ENCODE results near the gene UBALD2.
"Not testable (repeated sequence)": the region's sequence is repeated elsewhere in the genome, so short reads cannot be mapped to it uniquely, and the experiment has no call there.

UBALD2 gene

DNA sequence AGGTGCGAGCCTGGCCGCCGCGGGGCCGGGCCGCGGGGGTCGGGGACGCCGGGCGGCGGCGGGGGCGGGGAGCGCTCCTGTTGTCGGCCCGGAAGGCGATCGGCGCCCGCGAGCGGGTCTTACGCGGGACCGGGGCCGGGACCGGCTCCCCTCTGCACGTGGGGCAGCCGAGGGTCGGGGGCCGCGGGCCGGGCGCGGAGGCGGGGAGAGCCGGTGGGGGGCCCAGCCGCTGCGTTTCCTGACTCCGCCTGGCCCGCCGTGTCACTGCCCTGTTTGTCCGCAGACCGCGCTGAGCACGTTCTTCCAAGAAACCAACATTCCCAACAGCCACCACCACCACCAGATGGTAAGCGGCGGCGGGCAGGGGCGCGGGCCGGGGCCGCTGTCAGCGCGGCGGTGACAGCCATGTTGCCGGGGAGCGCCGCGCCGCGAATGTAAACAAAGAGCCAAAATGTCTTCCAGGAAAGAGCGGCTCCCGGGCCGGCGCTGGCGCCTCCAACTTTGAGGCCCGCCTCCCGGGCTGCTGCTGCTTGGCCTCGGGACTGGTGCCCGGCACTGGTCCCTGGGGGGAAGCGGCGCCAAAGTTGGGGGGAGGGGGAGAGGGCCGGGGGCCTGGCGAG is 586 bp downstream of the UBALD2 start:
- no peak for DNase-seq (ENCODE audit: low read depth)

DNA sequence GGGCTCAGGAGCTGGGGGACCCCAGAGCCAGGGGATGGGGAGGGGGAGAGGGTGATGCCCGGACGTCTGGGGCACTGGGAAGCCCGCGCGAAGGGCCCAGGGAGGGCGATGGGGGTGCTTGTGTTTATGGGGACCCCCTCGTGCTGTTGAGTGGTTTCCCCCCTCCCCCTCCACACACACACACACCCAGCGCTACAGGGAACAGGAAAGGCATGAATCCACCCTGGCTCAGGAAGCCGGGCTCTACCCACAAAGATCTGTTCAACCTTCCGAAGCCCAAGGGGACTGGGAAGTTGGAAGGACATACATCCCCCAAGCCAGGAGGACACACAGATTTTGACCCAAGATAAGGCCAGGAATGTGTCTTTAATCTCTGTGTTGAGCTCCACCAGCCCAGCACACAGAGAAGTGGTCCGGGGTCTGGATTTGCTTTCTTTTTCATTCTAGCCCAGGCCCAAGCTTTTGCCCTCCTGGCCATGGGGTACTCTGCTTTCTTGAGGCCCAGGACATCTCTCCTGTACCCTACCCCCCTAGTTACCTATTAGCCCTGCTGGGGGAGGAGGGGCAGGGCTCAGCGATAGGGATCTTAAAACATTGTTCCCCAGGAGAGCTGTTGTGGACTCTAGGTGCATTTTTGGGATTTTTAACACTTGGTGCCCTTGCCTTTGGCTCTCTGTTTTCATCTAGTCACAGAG is 1.2 kb downstream of the UBALD2 start:
- DNase-seq (ENCODE audit: low read depth) = no peak

DNA sequence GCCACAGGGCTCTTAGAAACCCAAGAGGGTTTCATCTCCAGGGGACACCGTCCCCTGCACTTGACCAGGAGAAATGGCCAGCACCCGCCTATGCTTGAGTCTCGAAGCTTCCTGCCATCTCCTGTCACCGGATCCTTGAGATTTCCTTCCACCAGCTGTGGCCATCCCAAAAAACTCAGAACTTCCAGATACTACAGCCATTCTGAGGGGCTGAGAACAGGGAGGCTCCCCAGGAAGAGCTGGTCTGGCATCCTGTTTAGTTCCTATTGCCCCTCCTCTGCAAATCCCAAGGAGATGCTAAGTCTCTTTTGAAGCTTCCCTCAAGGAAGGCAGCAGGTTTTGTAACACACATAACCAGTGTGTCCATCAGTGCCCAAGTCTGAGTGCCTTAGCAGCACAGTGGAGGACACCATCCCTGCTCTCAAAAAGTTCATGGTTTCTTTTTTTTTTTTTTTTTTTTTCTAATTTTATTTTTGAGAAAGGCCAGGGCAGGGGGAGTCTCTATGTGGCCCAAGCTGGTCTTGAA is 2.0 kb downstream of the UBALD2 start:
- DNase-seq (ENCODE audit: low read depth) = no peak

DNA sequence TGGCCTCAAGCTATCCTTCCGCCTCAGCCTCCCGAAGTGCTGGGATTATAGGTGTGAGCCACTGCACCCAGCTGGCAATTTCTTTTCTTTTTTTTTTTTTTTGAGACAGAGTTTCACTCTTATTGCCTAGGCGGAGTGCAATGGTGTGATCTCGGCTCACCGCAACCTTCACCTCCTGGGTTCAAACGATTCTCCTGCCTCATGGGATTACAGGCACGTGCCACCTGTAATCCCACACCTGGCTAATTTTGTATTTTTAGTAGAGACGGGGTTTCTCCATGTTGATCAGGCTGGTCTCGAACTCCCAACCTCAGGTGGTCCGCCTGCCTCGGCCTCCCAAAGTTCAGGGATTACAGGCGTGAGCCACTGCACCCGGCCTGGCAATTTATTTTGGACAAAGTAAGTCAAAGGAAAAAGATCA is 2.4 kb downstream of the UBALD2 start:
- DNase-seq (ENCODE audit: low read depth) = not testable (repeated sequence)

DNA sequence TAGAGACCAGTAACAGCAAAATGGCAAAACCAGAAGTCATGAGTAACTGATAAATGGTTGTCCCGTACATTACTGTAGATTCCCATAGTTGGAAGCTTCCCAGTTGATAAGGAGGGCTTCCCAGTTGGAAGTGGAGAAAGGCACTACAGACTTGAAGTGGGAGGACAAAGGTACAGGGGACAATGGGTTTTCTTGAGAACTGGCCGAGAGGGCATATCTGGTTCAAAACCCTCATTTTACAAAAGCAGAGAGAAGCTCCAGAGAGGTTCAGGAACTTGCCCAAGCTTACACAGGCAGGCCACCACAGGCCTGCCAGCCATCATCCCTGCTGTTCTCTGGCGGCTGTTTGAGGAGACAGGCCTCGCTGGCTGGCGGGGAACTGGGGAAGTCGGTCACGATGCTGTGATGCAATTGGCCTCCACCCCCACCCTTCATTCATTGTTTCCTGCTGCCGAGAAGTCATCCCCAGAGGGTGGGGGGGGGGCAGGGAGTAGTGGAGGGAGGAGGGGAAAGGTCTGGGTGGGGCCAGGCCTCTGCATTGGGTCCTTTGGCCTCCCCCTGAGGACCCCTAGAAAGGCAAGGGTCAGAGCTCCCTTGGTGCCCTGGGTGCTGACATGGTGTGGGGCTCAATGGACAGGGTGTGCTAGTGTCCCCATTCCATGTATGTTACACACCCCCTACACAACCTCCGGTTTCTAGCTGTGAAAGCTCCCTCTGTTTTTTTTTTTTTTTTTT is 3.0 kb downstream of the UBALD2 start:
- peak; percentile 75 for DNase-seq (ENCODE audit: low read depth)

DNA sequence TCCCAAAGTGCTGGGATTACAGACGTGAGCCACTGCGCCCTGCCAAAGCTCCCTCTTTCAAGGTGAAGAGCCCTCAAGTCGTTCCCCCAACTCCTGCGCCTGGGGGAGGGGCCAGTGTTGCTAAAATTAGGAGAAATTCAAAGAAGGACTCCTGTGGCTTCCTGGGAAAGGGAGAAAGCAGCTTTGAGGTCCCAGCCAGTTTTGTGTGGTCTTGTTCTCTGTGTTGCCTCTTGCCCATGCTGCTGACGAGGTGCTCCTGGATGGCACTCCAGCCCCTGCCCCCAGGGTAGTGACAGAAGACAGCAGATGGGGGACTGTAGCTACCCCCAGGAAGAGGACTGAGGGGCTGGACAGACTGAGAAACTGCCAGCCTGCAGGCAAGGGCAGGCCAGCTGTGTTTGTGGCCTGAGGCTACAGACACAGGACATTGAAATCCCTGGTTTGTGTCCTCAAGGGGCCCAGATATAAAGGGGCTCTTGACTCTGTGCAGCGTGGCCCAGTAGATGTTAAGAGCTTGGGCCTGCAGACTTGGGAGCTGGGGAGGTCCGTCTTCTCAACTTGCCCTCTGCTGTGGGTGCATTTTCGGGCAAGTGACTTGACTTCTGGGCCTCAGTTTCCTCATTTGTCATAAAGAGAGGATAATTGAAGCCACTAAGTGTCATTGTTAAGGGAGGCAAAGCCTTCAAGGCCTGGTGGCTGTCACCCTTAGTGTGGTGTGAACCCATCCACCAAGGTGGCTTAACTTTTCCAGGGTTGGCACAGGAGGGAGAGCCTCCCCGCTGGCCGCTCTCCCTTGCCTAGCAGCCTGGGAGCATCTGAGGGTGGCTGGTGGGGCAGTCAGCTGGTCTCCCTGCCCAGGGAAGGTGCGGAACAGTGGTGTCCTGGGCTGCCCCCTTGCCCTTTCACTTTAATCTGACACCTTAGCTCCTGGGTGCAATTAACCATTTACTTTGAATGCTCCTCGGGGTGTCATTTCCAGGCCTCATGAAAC is 4.1 kb downstream of the UBALD2 start:
- DNase-seq (ENCODE audit: low read depth) = no peak

DNA sequence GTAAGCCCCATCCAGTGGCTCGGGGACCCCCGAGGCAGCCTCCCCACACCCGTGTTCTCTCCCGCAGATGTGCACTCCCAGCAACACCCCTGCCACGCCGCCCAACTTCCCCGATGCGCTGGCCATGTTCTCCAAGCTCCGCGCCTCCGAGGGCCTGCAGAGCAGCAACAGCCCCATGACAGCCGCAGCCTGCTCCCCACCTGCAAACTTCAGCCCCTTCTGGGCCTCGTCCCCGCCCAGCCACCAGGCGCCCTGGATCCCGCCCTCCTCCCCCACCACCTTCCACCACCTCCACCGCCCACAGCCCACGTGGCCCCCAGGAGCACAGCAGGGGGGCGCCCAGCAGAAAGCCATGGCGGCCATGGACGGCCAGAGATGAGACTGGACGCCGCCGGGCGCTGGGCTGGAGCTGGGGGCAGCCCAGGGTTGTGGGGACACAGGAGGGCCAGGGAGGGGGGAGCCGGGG is 5.0 kb downstream of the UBALD2 start:
- DNase-seq (ENCODE audit: low read depth) = no peak

DNA sequence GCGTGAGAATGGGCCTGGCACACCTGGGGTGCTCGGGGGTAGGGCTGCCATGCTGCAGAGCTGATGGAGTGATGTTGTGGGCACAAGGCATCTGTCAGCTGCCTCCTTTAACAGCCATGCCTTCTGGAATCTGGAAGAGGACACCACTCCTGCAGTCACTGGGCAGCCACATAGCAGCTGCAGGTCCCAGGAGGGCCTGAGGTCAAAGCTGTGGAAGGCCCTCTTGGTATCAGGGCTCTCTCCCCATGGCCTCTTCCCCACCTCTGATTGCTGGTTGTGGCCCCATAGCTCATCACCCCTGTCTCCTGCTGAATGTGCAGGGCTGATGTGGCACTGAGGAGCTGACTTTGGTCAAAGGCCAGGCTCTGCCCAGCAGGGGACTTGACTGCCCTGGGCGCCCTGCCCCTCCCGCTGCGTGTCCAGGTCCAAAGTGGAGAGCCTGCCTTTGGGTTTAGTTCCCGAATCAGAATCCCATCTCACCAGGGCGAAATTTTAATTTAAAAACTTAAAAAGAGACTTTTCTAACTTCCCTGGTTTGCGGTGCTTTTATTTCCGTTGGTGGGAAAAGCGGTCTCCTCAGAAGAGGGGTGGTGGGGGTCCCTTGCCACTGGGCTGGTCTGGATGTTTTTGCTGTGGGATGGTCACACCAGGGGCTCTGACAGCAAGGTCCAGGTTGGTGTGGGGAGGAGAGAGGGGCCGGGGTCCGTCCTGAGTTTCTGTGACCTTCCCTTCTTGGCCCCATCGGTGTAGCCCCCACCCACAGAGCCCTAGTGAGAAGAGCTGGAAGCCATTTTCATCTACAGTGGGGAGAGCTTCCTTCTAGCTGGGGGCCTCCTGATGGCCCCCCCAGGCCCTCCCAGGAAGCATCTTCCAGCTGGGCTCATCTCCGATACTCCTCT is 5.9 kb downstream of the UBALD2 start:
- no peak for DNase-seq (ENCODE audit: low read depth)

DNA sequence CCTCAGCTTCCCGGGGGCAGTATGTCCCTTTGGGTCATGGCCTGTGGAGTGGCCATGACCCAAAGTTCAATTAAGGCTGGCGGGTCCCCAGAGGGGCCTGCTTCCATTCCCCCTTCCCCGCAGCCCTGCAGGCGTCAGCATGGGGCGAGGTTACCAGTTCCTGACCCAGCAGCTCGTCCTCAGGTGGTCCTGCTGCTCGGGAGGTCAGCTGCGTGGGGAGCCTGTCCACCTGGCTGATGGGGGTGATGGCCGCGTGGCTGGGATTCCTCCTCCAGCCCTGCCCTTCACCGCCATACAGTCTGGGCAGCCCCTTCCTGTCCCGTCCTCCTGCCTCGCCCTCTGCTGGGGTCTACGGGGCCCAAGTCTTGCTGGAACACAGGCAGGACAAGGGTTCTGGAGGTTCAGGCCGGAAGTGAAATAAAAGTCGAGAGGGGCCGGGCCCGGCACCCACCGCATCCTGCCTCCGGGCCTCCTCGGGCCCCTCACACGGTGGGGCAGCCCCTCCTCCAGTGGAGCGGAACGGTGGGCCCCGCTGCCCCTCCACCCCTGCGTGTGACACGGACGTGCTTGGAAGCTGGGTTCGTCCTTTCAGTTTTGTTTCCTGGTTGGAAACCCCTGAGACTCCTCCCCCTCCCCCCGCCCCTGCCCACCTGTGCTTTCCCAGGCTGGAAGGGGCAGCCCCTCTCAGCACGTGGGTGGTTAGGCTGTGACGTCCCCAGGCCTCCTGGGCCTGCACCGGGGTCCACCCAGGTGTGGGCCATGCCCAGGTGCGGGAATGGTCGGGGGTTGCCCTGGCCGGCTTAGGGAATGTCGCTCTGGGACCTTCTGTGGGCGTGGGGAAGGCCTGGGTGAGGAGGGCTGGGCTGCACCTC is 6.8 kb downstream of the UBALD2 start:
- DNase-seq (ENCODE audit: low read depth) = peak; percentile 84

DNA sequence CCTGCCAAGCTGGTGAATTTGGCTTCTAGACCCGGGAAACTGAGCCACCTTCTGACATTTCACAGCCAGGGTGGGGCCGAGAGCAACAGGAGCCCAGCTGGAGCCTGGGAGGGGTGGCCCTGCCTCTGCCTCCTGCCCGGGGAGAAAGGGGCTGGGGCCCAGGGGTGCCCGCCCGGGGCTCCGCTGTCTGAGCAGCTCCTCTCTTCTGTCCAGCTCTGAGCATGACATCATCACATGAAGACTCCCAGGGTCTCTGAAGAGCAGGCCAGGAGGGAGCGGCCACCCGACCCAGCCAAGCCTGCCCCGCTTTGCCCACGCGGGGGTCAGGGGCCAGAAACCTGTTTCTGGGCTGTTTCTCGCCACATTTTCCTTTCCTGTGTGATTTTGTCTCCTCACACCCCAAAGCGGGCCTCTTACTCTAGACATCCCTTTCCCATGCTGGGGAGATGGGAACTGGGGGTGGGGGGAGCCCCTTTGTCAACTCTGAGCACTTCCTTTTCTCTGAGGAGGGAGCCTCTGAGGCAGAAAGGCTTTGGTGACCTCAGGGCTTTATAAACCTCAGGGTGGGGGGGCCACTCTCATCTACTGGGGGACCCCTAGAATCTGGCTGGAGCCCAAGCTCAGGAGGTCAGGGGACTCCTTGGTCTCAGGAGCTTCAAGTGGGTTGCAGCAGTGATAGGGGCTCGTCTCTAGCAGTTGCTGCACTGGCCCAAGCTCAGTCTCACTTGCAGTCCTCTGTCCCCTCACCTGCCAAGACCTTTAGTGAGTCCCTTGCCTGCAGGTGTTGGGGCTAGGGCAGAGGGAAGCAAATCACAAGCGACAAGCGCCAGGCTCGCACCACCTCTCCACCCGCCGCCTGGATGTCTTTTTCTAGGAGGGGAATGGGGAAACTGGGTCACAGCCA is 7.6 kb downstream of the UBALD2 start:
- peak; percentile 66 for DNase-seq (ENCODE audit: low read depth)

DNA sequence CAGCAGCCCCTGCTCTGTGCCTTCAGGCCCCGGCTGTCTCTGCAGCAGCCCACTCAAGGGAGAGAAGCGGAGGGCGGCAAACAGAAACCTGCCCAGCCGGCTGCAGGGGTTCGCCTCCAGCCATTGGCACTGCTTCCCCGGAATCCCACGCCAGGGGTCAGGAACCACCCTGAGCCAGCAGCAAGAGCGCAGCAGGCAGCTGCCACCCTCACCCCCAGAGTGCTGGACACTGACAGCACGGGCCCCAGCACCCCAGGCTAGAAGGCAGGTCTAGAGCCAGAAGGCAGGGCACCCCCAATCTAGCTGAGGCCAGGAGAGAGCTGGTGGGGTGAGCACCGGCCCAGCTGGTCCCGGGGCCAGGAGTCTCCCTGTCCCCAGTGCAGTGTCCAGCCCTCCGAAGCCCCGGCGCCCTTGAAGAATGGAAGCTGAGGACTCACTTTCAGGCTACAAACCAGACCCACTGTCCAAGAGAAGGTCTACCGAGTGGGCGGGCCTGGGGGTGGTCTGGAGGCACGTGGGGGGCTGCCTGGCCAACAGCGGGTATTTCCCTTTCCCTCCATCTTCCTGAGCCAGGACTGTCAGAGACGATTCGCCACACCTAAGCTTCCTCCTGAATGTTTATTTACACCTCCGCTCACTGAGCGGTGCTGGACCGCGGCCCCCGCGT is 8.4 kb downstream of the UBALD2 start:
- DNase-seq (ENCODE audit: low read depth) = no peak

DNA sequence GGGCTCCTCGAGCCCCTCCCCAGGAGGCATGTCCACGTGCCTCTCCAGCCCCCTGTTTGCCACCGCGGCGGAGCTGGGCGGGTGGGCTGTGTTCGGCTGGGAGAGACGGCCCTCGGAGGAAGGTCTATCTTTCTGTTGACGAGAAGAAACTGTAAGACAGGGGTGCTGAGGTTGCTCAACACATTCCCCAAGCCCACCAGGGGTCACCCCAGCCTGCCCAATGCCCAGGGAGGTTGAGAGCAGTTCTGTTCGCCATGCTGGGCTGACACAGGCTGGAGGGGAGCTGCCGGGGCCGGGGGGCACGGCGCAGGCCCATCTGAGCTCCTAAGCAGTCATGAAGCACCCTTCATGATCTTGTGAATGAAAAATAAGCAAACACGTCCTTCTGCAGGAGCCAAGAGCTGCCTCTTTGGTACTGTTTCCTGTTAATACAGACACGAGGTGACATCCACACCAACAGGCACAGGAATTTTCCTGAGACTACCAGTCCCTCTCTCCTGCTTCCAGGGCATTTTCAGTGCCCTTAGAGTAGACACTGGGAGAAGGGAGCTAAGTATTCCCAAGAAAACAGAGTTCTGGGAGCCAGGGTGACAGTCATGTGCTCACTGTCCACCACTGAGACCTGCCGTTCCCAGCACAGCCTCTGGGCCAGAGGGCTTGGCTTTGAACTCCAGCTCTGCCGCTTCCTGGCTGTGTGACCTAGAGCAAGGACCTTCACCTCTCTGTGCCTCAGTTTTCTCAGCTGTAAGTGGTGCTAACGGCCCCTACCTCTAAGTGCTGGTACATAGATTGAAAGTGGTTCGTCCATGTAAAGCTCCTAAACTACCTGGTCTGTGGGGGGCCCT is 9.2 kb downstream of the UBALD2 start:
- DNase-seq (ENCODE audit: low read depth) = no peak

DNA sequence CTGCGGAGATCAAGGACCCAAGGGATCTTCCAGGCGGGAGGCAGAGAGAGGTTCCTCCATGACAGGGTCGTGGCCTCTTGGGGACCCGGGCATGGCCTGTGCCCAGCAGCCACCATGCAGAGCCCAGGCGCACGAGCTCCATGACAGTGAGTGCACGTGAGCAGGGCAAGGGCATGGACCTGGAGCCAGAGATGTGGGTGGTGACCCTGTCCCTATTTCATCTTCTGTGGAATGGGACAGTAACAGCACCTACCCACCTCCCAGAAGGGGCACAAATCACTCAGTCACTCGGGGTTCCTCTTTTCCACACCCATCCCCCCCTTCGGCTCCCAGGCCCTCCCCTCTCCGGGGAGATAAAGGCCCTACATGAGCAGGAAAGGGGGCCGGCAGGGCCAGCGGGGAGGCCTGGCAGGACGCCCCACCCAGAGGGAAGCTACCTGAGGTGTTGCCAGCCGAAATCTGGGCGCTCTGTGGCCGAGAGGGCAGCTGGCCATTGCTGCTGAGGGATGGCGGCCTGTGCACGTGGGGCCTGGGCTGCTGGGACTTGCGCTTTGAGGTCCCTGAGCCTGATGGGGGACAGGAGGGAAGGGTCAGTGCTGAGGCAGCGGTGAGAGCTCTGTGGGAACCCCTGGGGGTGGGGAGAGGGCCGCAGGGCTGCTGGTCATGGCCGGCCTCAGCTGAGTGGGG is 10.4 kb downstream of the UBALD2 start:
- DNase-seq (ENCODE audit: low read depth) = no peak

DNA sequence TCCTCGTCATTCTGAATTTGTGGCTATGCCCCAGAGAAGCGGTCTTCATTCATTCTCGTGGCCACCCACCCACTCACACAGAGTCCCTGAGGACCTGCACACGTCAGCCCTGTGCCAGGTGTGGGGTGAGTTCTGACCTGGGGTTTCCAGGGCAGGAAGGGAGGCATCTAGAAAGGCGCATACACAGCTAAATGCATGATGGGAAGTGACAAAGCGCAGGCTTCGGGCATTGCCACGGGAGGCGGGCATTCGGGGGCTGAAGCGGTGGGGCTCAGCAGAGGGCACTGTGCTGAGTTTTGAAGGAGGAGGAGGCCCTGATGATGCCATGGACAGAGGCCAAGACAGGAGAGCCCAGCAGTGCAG is 10.9 kb downstream of the UBALD2 start:
- no peak for DNase-seq (ENCODE audit: low read depth)

DNA sequence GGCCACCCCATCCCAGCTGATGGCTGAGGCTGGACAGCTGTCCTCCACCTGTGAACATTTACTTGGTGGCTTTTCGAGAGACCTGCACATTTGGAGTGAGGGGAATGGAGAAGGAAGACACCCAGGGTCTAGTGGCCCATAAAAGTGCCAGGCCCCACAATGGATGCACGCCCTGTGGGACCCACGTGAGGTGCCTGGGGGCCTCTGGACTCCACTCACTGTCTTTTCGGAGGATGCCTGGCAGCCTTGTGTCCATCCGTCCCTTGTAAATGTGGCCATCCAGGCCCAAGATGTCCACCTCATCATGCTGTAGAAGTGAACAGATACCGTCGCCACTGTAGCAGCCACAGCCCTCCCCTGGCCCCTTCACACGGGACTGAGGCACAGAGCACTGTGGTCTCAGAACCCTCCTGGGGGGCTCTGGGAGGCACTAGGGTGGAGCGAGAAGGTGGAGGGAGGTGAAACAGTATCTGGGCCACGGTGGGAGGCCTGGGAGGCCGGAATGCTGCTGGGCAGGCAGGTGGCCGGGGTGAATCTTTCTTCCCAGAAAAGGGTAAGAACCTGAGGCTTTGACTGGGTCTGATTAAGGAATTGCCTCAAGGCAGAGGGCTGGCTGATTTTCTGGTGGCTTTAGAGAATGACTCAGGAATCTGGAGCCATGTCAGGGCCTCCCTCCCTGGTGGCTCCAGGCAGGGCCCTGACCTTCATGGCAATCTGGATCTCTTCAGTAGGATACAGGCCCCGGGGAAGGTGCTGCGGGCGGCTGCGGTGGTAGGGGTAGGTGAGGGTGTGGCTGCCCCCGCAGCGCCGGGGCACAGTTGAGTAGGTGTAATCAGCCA is 11.5 kb downstream of the UBALD2 start:
- no peak for DNase-seq (ENCODE audit: low read depth)

Data from activated T-cell treated with anti-CD3 and anti-CD28 coated beads for 24 hours (primary cell).